Middle frontal gyrus (tissue), 1 donor: ENCODE data around the gene TMEM255B.
"Not testable (repeated sequence)": the region's sequence is repeated elsewhere in the genome, so short reads cannot be mapped to it uniquely, and the experiment has no call there.

Source experiments
- DNase-seq: peaks from one replicate; pipeline ENCODE4 v3.0.0-alpha.2; 2015; ENCODE audit warnings: low spot score; ENCODE audit errors: extremely low spot score

TMEM255B gene

GRCh38 chr13:113748101-113748861 lies 10.7 kb upstream of the TMEM255B start:
- DNase-seq, result no peak

GRCh38 chr13:113748862-113749451 lies 10.1 kb upstream of the TMEM255B start:
- DNase-seq, result no peak

GRCh38 chr13:113749507-113749906 lies 9.5 kb upstream of the TMEM255B start:
- no peak for DNase-seq

GRCh38 chr13:113749967-113750366 lies 9.1 kb upstream of the TMEM255B start:
- DNase-seq, result peak; percentile 22

GRCh38 chr13:113750554-113751399 lies 8.2 kb upstream of the TMEM255B start:
- DNase-seq, result no peak

GRCh38 chr13:113751491-113751890 lies 7.5 kb upstream of the TMEM255B start:
- no peak for DNase-seq

GRCh38 chr13:113752211-113752986 lies 6.6 kb upstream of the TMEM255B start:
- not testable (repeated sequence) for DNase-seq

- DNase-seq, result no peak
Measured at GRCh38 chr13:113753171-113753570, 5.9 kb upstream of the TMEM255B start.

- DNase-seq, result no peak
Measured at GRCh38 chr13:113754242-113754641, 4.8 kb upstream of the TMEM255B start.

- no peak for DNase-seq
Measured at GRCh38 chr13:113754691-113755090, 4.3 kb upstream of the TMEM255B start.

- no peak for DNase-seq
Measured at GRCh38 chr13:113756441-113757097, 2.5 kb upstream of the TMEM255B start.

- DNase-seq, result no peak
Measured at GRCh38 chr13:113759525-113760137, 605 bp downstream of the TMEM255B start.

GRCh38 chr13:113761136-113761535 lies 2.1 kb downstream of the TMEM255B start:
- DNase-seq, result no peak

- DNase-seq, result no peak
Measured at GRCh38 chr13:113762075-113762474, 3.0 kb downstream of the TMEM255B start.

GRCh38 chr13:113762538-113762937 lies 3.5 kb downstream of the TMEM255B start:
- no peak for DNase-seq

GRCh38 chr13:113763254-113763653 lies 4.2 kb downstream of the TMEM255B start:
- DNase-seq, result no peak

- no peak for DNase-seq
Measured at GRCh38 chr13:113763961-113764792, 5.2 kb downstream of the TMEM255B start.

- no peak for DNase-seq
Measured at GRCh38 chr13:113764793-113765563, 6.0 kb downstream of the TMEM255B start.

GRCh38 chr13:113765564-113765910 lies 6.5 kb downstream of the TMEM255B start:
- no peak for DNase-seq
